Hematopoietic multipotent progenitor cell treated with erythropoietin and hydrocortisone succinate and interleukin-3 and kit ligand, for 4 days (in vitro differentiated cells): ENCODE measurements around the gene VDAC1.

ENCODE experiments used
- DNase-seq: peaks from one replicate; pipeline ENCODE4 v3.0.0-alpha.2; 2015

Gene VDAC1

DNA sequence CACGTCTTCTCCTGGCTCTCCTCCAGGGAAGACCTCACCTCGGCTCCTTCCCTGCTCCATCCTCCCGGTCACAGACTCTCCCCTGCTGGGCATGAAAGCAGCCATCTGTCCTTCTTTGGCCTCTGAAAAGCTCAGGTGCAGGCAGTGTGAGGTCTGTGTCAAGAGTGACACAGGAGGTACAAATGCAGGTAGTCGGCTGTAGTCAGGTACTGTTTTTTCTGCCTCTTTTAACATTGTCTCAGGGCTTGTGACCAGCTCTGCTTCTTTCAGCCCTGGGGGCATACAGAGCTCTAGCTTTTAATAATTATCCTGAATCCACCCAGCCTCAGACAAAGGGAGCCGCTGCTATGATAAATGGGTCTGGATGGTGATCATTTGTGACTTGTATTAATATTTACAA lies 82.8 kb downstream of the VDAC1 start:
- no peak for DNase-seq
